ENCODE measurements around the gene WDSUB1.

WDSUB1 gene

DNA sequence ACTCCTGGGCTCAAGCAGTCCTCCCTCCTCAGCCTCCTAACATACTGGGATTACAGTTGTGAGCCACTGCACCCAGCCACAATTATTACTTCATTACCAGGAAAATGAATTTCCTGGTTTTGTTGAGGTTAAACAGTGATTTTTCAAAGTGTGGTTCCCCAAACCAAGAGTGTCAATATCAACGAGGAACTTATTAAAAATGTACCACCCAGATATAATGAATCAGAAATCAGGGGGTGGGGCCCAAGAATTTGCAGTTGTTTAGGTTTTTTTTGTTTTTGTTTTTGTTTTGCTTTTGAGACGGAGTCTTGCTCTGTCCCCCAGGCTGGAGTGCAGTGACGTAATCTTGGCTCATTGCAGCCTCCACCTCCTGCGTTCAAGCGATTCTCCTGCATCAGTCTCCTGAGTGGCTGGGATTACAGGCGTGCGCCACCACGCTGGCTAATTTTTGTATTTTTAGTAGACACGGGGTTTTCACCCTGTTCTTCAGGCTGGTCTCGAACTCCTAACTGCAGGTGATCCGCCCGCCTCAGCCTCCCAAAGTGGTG, 94.1 kb downstream of the WDSUB1 start:
- DNase-seq, result no peak

DNA sequence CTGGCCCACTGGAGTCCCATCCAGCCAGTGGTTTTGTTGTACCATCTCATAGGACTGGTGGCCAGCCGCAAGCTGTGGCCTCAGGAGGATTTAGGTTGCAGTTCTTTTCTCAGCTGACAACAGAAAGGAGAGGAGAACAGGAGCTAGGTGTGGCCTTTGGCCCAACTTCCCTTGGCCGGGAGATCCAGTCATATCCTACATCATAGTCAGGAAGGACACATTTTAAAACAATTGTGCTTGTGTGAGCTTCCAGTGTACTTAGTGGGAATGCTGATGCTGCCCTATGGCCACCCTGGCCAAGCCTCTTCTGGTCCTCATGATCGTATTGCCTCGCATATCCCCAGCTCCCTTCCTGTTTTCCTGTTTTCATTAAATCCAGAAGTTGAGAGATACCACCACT, 98.1 kb downstream of the WDSUB1 start:
- DNase-seq, result no peak

DNA sequence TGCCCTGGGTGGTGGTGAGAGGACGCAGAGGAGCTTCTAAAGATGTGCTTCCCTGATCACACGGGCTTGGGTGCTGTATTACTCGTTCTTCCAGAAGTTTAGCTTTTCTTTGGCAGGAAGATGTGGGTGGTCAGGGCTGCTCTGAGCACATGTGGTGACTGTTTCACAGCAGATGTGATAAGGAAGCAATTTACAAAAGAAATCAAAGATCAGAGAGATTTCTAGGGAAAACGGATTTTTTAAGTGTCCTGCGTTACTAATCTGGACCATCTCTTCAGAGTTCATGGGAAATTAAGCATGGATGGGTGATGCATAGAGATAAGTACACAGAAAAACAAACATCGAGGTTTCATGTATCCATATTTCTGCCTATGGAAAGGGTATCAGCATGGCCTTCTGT, 99.4 kb downstream of the WDSUB1 start:
- no peak for DNase-seq

DNA sequence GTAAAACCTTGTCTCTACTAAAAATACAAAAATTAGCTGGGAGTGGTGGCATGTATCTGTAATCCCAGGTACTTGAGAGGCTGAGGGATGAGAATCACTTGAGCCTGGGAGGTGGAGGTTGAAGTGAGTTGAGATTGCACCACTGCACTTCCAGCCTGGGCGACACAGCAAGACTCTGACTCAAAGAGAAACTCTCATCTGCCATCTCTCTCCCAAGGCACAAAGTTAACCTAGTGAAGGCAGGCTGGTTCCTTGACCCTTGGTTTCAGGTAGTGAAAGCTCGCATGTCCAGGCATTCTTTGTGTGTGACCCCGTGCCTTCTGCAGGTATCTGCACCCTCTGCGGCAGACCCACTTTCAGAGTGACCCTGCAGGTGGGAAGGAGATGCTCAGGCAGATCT, 100.0 kb downstream of the WDSUB1 start:
- DNase-seq, result no peak

Data from NCI-H524 (cell line).